Measurements from ENCODE around the gene THRB.

DNA sequence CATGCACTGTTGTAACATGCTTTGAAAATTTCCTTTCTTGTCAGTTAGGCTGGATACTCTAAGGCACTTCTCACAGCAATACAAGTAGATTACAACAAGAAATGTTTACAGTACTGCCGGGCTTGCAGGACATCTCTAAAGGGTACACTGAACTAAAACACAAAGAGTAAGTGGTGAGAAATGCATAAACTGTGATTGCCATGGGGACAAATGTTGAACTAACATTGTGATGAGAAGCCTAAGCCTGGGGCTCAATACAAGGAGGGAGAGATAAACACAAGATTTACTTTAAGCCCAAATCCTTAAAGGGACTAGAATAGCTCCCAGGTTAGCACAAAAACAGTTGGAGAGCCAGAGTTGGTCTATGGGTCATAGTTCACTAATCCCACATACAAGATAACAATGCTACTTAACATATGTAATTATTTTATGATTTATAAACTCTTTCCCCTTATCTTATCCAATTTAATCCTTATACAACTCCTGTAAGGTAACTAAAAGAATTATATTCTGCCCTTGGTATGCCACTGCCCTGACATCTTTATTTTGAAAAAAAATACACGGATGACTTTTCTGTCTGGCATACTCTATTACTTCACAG is 126.9 kb downstream of the THRB start:
- TF ChIP-seq, protein P1, sequence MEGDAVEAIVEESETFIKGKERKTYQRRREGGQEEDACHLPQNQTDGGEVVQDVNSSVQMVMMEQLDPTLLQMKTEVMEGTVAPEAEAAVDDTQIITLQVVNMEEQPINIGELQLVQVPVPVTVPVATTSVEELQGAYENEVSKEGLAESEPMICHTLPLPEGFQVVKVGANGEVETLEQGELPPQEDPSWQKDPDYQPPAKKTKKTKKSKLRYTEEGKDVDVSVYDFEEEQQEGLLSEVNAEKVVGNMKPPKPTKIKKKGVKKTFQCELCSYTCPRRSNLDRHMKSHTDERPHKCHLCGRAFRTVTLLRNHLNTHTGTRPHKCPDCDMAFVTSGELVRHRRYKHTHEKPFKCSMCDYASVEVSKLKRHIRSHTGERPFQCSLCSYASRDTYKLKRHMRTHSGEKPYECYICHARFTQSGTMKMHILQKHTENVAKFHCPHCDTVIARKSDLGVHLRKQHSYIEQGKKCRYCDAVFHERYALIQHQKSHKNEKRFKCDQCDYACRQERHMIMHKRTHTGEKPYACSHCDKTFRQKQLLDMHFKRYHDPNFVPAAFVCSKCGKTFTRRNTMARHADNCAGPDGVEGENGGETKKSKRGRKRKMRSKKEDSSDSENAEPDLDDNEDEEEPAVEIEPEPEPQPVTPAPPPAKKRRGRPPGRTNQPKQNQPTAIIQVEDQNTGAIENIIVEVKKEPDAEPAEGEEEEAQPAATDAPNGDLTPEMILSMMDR (IDR thresholded peaks at IDR 0.05): no peak
- no peak for TF ChIP-seq POLR2A (IDR thresholded peaks at IDR 0.05)

All from heart left ventricle (tissue), 13 donors.